PC-3 (cell line): Measurements from ENCODE around the gene IFI30. TPM values are rescaled to one million over a fixed set of nuclear protein-coding genes. Genes with fewer than 3 reads are reported as not detected.

Source experiments
- ATAC-seq: fragments of 200-7000 bp; cut with Tn5 transposase; 2 replicates; pipeline ENCODE4 v1.9.1; 2020; ENCODE audit warnings: mild to moderate bottlenecking, moderate library complexity
- BruUV-seq: library from RNA; stranded (reverse); fragments of 400-500 nt; replicated peaks from 2 replicates; lab custom pipeline; 2021; lab: Mats Ljungman, UMichigan
- CTCF ChIA-PET: fragments of 300-600 bp; sonication (Branson Sonifier 250); formaldehyde crosslinking; loops from one replicate; lab custom pipeline; 2022; ENCODE audit warnings: antibody characterized with exemption; lab: Charles Lee
- POLR2A ChIA-PET: fragments of 300-600 bp; sonication (Branson Sonifier 250); formaldehyde crosslinking; loops from one replicate; lab custom pipeline; 2022; ENCODE audit warnings: antibody characterized with exemption; ENCODE audit not compliant: unreplicated experiment; lab: Charles Lee
- DNase-seq: peaks from one replicate; pipeline ENCODE4 v3.0.0-alpha.2; 2015
- H2AFZ ChIP-seq: fragments of 300-600 bp; sonication (generic); 2 replicates; pipeline ENCODE4 v1.6.0; 2016; ENCODE audit warnings: antibody characterized with exemption, low read length
- H3F3A ChIP-seq: fragments of 300-600 bp; sonication (generic); one replicate; pipeline ENCODE4 v1.6.0; 2017; ENCODE audit warnings: antibody characterized with exemption, low read length, control low read depth, mild to moderate bottlenecking; ENCODE audit not compliant: unreplicated experiment
- H3K27ac ChIP-seq: fragments of 300-600 bp; sonication (generic); 2 replicates; pipeline ENCODE4 v1.5.1; 2016; ENCODE audit warnings: mild to moderate bottlenecking, low read length
- H3K27me3 ChIP-seq: fragments of 300-600 bp; sonication (generic); 2 replicates; pipeline ENCODE4 v1.6.1; 2016; ENCODE audit warnings: low read length, mixed read lengths
- H3K36me3 ChIP-seq: fragments of 300-600 bp; sonication (generic); 2 replicates; pipeline ENCODE4 v1.6.1; 2016; ENCODE audit warnings: low read depth, mixed run types, low read length, mixed read lengths
- H3K4me1 ChIP-seq: fragments of 300-600 bp; sonication (generic); 2 replicates; pipeline ENCODE4 v1.5.1; 2016; ENCODE audit warnings: low read length; ENCODE audit not compliant: insufficient read depth
- H3K4me2 ChIP-seq: fragments of 300-600 bp; sonication (generic); 2 replicates; pipeline ENCODE4 v1.6.0; 2016; ENCODE audit warnings: low read length
- H3K4me3 ChIP-seq: fragments of 300-600 bp; sonication (generic); 2 replicates; pipeline ENCODE4 v1.5.1; 2016; ENCODE audit warnings: mild to moderate bottlenecking, low read length, mixed read lengths
- H3K79me2 ChIP-seq: fragments of 300-600 bp; sonication (generic); 2 replicates; pipeline ENCODE4 v1.6.1; 2017; ENCODE audit warnings: low read length, mixed read lengths
- H3K9ac ChIP-seq: fragments of 300-600 bp; sonication (generic); 2 replicates; pipeline ENCODE4 v1.6.0; 2016; ENCODE audit warnings: mild to moderate bottlenecking, low read length
- H3K9me2 ChIP-seq: fragments of 300-600 bp; sonication (generic); replicated peaks from 2 replicates; pipeline ENCODE4 v1.6.1; 2016; ENCODE audit warnings: mixed run types, low read length, mixed read lengths
- H3K9me3 ChIP-seq: fragments of 300-600 bp; sonication (generic); 2 replicates; pipeline ENCODE4 v1.6.1; 2016; ENCODE audit warnings: low read length, mixed read lengths
- H4K20me1 ChIP-seq: fragments of 300-600 bp; sonication (generic); 2 replicates; pipeline ENCODE4 v1.6.1; 2016; ENCODE audit warnings: low read length, mixed read lengths
- EZH2 ChIP-seq: fragments of 300-600 bp; sonication (generic); IDR thresholded peaks from one replicate; pipeline ENCODE4 v1.6.1; 2017; ENCODE audit warnings: antibody characterized with exemption, mild to moderate bottlenecking, low read length; ENCODE audit not compliant: unreplicated experiment
- EZH2phosphoT487 ChIP-seq: fragments of 300-600 bp; sonication (generic); IDR thresholded peaks from 2 replicates; pipeline ENCODE4 v1.6.1; 2018; ENCODE audit warnings: mild to moderate bottlenecking, antibody characterized with exemption, low read length, borderline replicate concordance
- intact Hi-C: fragments of 100-400 bp; cut with micrococcal nuclease; formaldehyde crosslinking; loops from 2 replicates; pipeline ENCODE4 v1.9.0; 2023
- total RNA-seq: library from RNA; depleted of rRNA; stranded (reverse); fragments of >200 nt; gene quantifications from 2 replicates; pipeline ENCODE4 v1.2.3, GENCODE V29; 2014
- TF ChIP-seq, protein P1 (sequence below): fragments of 300-600 bp; sonication (generic); conservative IDR thresholded peaks from 2 replicates; pipeline ENCODE4 v1.5.1; 2017; ENCODE audit warnings: antibody characterized with exemption, low read depth, mild to moderate bottlenecking, low read length

Gene IFI30
- total RNA-seq, 1 experiment from 2014 or later, result 31.1 TPM

DNA sequence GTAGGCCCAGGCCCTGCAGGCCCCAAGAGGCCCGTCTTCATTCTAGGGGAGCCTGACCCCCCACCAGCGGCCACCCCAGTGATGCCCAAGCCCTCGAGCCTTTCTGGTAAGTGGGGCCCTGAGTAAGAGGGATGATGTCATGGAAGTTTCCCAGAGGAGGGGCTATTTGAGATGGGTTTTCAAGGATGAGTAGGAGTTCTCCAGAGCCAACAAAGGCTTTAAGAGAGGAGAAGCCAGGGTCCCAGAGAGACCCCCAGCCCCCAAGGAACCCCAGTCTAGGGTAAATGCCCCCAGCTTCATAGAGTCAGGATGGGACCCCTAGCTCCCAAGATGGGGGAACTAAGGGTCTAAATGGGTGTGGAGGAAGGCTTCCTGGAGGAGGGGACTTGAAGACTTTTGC, 29.7 kb upstream of the IFI30 start:
- Histone ChIP-seq H3K4me1 (no peaks in the 10 kb centered on the region), H3F3A (no peaks in the 10 kb centered on the region), H4K20me1 (no peaks in the 10 kb centered on the region), H3K27ac (no peak overlapping the region), H3K27me3 (no peaks in the 10 kb centered on the region), H3K9me2 (no peaks in the 10 kb centered on the region), H3K79me2 (no peaks in the 10 kb centered on the region), H3K9me3 (no peaks in the 10 kb centered on the region), H3K36me3 (0 out of 2 replicates have a peak, but pooled peaks cover 4% of the 10 kb centered on the region), H2AFZ (no peak overlapping the region), H3K4me3 (no peak overlapping the region), H3K4me2 (no peak overlapping the region), H3K9ac (no peak overlapping the region)
- DNase-seq (no peak), ATAC-seq (no peak)
- ChIA-PET CTCF (no interaction called here), POLR2A (no interaction called here)
- no TSS peak for BruUV-seq
- TF ChIP-seq, protein P1, sequence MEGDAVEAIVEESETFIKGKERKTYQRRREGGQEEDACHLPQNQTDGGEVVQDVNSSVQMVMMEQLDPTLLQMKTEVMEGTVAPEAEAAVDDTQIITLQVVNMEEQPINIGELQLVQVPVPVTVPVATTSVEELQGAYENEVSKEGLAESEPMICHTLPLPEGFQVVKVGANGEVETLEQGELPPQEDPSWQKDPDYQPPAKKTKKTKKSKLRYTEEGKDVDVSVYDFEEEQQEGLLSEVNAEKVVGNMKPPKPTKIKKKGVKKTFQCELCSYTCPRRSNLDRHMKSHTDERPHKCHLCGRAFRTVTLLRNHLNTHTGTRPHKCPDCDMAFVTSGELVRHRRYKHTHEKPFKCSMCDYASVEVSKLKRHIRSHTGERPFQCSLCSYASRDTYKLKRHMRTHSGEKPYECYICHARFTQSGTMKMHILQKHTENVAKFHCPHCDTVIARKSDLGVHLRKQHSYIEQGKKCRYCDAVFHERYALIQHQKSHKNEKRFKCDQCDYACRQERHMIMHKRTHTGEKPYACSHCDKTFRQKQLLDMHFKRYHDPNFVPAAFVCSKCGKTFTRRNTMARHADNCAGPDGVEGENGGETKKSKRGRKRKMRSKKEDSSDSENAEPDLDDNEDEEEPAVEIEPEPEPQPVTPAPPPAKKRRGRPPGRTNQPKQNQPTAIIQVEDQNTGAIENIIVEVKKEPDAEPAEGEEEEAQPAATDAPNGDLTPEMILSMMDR, result no peak
- intact Hi-C loops, result no loop called here

DNA sequence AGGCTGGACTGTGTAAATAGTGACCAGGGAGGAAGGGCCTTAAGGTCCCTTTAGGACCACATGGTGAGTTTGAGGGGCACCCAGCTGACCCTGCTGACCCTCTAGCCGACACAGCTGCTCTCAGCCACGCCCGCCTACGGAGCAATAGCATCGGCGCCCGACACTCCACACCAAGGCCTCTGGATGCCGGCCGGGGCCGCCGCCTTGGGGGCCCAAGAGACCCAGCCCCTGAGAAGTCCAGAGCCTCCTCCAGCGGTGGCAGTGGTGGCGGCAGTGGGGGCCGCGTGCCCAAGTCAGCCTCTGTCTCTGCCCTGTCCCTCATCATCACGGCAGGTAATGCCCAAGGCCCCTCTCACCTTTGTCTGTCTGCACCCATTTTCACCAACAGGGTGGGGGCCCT, 29.3 kb upstream of the IFI30 start:
- Histone ChIP-seq H3K9me3 (no peaks in the 10 kb centered on the region), H2AFZ (no peak overlapping the region), H3F3A (no peaks in the 10 kb centered on the region), H3K4me2 (no peak overlapping the region), H3K79me2 (no peaks in the 10 kb centered on the region), H4K20me1 (no peaks in the 10 kb centered on the region), H3K4me3 (no peak overlapping the region), H3K27ac (no peak overlapping the region), H3K4me1 (no peaks in the 10 kb centered on the region), H3K36me3 (0 out of 2 replicates have a peak, but pooled peaks cover 4% of the 10 kb centered on the region), H3K9ac (no peak overlapping the region), H3K27me3 (no peaks in the 10 kb centered on the region), H3K9me2 (no peaks in the 10 kb centered on the region)
- CTCF ChIA-PET, result no interaction called here
- ATAC-seq (no peak), DNase-seq (no peak)
- BruUV-seq, result no TSS peak
- POLR2A ChIA-PET, result no interaction called here
- intact Hi-C loops, result no loop called here
- TF ChIP-seq EZH2phosphoT487, result no peak
- TF ChIP-seq, protein P1, result no peak
- no peak for TF ChIP-seq EZH2

DNA sequence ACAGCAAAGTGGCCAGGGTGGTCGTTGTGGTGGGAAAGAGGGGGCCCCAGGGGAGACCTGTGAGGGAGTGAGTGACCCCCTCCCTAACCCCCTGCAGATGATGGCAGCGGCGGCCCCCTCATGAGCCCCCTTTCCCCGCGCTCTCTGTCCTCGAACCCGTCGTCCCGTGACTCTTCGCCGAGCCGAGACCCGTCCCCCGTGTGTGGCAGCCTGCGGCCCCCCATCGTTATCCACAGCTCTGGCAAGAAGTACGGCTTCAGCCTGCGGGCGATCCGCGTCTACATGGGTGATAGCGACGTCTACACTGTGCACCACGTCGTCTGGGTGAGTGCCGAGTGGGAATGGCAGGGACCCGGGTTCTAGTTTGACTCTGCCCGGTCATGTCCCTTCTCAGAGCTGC, 28.7 kb upstream of the IFI30 start:
- Histone ChIP-seq H3K9me2 (no peaks in the 10 kb centered on the region), H3K27me3 (no peaks in the 10 kb centered on the region), H3K4me3 (no peak overlapping the region), H3K79me2 (no peaks in the 10 kb centered on the region), H3K4me2 (no peak overlapping the region), H3K9ac (no peak overlapping the region), H3F3A (no peaks in the 10 kb centered on the region), H3K27ac (no peak overlapping the region), H3K9me3 (no peaks in the 10 kb centered on the region), H2AFZ (no peak overlapping the region), H3K36me3 (0 out of 2 replicates have a peak, but pooled peaks cover 4% of the 10 kb centered on the region), H3K4me1 (no peaks in the 10 kb centered on the region), H4K20me1 (no peaks in the 10 kb centered on the region)
- no peak for TF ChIP-seq EZH2
- TF ChIP-seq EZH2phosphoT487, result no peak
- TF ChIP-seq, protein P1, result no peak
- ChIA-PET POLR2A (no interaction called here), CTCF (no interaction called here)
- DNase-seq (no peak), ATAC-seq (no peak)
- intact Hi-C loops, result no loop called here
- BruUV-seq, result no TSS peak
